ENCODE measurements around the gene ARMC12. TPM values are rescaled to one million over a fixed set of nuclear protein-coding genes. Genes with fewer than 3 reads are reported as not detected.
A peak's percentile ranks its signal among the peaks of the same experiment; 100 is the strongest.

The ARMC12 gene
- total and polyA plus RNA-seq, 2 of the 13 experiments (the other 11 are each of a cell fraction or from before 2014, with no cell fraction given) = 1.3 TPM; not detected in 1

DNA sequence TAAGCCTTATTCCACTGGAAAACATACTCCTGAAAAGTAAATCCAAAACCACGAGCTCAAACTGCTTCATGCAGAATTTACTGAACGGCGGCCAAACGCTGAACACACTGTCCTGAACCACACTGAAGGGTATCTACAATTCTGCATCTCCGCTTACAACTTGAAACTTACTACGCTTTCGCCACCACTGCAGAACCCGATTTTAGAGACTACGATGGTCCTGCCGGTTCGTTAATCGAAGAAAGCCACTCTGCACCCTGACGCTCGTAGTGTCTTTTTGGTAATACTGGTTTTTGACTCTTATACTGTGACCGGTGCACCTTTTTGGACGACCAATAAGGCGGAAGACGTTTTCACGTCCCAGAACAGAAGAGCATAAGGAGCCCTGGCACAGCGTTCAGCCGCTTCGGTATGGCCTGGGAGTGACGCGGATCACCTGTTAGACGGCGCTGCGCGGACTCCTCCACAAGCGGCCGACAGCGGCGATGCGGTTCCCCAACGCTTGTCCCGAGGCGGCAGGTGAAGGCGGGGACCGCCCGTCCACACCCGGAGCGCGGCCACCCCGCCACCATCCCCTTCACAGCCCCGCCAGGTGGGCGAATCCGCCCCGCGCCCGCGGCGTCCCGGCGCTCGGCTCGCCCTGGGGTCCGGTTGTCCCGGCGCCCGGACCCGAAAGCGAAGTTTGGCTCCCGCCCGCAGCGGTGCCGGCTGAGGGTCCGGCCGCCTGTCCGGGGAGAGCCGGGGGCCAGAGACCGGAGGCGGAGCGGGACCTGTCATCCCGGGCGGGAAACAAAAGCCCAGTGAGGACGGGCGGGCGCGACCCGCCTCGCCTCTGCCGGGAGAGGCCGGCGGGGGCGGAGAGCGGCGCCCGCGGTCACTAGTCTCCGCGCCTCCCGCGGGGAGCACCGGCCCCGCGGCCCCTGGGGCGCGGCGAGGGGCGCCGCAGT lies 48.9 kb upstream of the ARMC12 start (continued):
- no peak for TF ChIP-seq ZNF749 (CRISPR knock-in tag; IDR thresholded peaks at IDR 0.05; ENCODE audit: borderline replicate concordance)
- TF ChIP-seq, protein P1, sequence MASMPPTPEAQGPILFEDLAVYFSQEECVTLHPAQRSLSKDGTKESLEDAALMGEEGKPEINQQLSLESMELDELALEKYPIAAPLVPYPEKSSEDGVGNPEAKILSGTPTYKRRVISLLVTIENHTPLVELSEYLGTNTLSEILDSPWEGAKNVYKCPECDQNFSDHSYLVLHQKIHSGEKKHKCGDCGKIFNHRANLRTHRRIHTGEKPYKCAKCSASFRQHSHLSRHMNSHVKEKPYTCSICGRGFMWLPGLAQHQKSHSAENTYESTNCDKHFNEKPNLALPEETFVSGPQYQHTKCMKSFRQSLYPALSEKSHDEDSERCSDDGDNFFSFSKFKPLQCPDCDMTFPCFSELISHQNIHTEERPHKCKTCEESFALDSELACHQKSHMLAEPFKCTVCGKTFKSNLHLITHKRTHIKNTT (CRISPR knock-in tag; IDR thresholded peaks at IDR 0.05) = no peak
- peak; percentile 69; the same call in 1 of the 2 replicates for TF ChIP-seq ZNF709 (CRISPR knock-in tag; IDR thresholded peaks at IDR 0.05)
- TF ChIP-seq, protein P2, sequence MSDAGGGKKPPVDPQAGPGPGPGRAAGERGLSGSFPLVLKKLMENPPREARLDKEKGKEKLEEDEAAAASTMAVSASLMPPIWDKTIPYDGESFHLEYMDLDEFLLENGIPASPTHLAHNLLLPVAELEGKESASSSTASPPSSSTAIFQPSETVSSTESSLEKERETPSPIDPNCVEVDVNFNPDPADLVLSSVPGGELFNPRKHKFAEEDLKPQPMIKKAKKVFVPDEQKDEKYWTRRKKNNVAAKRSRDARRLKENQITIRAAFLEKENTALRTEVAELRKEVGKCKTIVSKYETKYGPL (CRISPR knock-in tag; IDR thresholded peaks at IDR 0.05) = 0 out of 2 replicates have a peak, but pooled peaks have one; percentile 24
- peak; percentile 64; the same call in 1 of the 2 replicates for TF ChIP-seq POGZ (CRISPR knock-in tag; IDR thresholded peaks at IDR 0.05)
- TF ChIP-seq SALL2 (CRISPR knock-in tag; IDR thresholded peaks at IDR 0.05) = peak; percentile 67
- no peak for TF ChIP-seq ZBTB20 (CRISPR knock-in tag; IDR thresholded peaks at IDR 0.05; ENCODE audit: borderline replicate concordance, low read depth)
- no peak for TF ChIP-seq ZNF451 (CRISPR knock-in tag; IDR thresholded peaks at IDR 0.05)
- peak; percentile 42; the same call in 1 of the 2 replicates for TF ChIP-seq RXRA (CRISPR knock-in tag; IDR thresholded peaks at IDR 0.05)
- TF ChIP-seq JUNB (CRISPR knock-in tag; IDR thresholded peaks at IDR 0.05; ENCODE audit: borderline replicate concordance) = no peak
- TF ChIP-seq, protein P3, sequence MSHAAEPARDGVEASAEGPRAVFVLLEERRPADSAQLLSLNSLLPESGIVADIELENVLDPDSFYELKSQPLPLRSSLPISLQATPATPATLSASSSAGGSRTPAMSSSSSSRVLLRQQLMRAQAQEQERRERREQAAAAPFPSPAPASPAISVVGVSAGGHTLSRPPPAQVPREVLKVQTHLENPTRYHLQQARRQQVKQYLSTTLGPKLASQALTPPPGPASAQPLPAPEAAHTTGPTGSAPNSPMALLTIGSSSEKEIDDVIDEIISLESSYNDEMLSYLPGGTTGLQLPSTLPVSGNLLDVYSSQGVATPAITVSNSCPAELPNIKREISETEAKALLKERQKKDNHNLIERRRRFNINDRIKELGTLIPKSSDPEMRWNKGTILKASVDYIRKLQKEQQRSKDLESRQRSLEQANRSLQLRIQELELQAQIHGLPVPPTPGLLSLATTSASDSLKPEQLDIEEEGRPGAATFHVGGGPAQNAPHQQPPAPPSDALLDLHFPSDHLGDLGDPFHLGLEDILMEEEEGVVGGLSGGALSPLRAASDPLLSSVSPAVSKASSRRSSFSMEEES (CRISPR knock-in tag; IDR thresholded peaks at IDR 0.05) = no peak
- no peak for TF ChIP-seq EP300 (IDR thresholded peaks at IDR 0.05; ENCODE audit: low read depth in 2 of 2, low read length in 2 of 2)
- TF ChIP-seq EP300 (CRISPR knock-in tag; IDR thresholded peaks at IDR 0.05; ENCODE audit: borderline replicate concordance) = no peak
- no peak for TF ChIP-seq MTF1 (CRISPR knock-in tag; IDR thresholded peaks at IDR 0.05)
- TF ChIP-seq ZNF510 (CRISPR knock-in tag; IDR thresholded peaks at IDR 0.05; ENCODE audit: low read depth) = no peak
- TF ChIP-seq ZFP37 (CRISPR knock-in tag; IDR thresholded peaks at IDR 0.05; ENCODE audit: borderline replicate concordance) = no peak
- no peak for TF ChIP-seq SNAPC2 (CRISPR knock-in tag; IDR thresholded peaks at IDR 0.05)
- TF ChIP-seq ZNF333 (CRISPR knock-in tag; IDR thresholded peaks at IDR 0.05; ENCODE audit: borderline replicate concordance) = no peak
- no peak for TF ChIP-seq CEBPB (IDR thresholded peaks at IDR 0.05; ENCODE audit: borderline replicate concordance, low read depth, low read length)
- 0 out of 2 replicates have a peak, but pooled peaks have one; percentile 17 for TF ChIP-seq ZNF232 (CRISPR knock-in tag; IDR thresholded peaks at IDR 0.05; ENCODE audit: borderline replicate concordance)
- TF ChIP-seq, protein P4, sequence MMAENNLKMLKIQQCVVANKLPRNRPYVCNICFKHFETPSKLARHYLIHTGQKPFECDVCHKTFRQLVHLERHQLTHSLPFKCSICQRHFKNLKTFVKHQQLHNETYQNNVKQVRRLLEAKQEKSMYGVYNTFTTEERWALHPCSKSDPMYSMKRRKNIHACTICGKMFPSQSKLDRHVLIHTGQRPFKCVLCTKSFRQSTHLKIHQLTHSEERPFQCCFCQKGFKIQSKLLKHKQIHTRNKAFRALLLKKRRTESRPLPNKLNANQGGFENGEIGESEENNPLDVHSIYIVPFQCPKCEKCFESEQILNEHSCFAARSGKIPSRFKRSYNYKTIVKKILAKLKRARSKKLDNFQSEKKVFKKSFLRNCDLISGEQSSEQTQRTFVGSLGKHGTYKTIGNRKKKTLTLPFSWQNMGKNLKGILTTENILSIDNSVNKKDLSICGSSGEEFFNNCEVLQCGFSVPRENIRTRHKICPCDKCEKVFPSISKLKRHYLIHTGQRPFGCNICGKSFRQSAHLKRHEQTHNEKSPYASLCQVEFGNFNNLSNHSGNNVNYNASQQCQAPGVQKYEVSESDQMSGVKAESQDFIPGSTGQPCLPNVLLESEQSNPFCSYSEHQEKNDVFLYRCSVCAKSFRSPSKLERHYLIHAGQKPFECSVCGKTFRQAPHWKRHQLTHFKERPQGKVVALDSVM (CRISPR knock-in tag; IDR thresholded peaks at IDR 0.05) = no peak; the same call in 1 of the 2 replicates
- peak; percentile 79 for TF ChIP-seq ZMYM2 (CRISPR knock-in tag; IDR thresholded peaks at IDR 0.05)
- TF ChIP-seq ASH2L (IDR thresholded peaks at IDR 0.05; ENCODE audit: insufficient read length, low read depth, low read length) = peak; percentile 98

Data from HepG2 (cell line).